ENCODE results near the gene GDF10. TPM values are rescaled to one million over a fixed set of nuclear protein-coding genes. Genes with fewer than 3 reads are reported as not detected.

The GDF10 gene
- total and polyA plus RNA-seq, 2 of the 13 experiments (the other 11 are each of a cell fraction or from before 2014, with no cell fraction given): 0.03 TPM; not detected in 1

DNA sequence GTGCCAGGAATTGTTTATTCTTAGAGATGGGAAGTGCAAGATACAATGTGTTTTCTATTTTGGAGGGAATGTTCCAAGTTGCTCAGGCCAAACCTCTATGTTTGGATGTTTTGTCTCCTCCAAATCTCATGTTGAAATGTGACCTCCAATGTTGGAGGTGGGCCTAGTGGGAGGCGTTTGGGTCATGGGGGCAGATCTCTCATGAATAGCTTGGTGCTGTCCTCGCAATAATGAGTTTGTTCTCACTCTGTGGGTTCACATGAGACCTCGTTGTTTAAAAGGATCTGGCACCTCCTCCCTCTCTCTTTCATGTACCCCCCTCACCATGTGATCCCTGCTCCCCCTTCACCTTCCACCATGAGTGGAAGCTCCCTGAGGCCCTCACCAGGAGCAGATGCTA lies 8.3 kb upstream of the GDF10 start (continued):
- TF ChIP-seq MYC (CRISPR knock-in tag; IDR thresholded peaks at IDR 0.05; ENCODE audit: borderline replicate concordance) (no peak), ZNF704 (CRISPR knock-in tag; IDR thresholded peaks at IDR 0.05; ENCODE audit: borderline replicate concordance) (no peak), TFAP4 (IDR thresholded peaks at IDR 0.05; ENCODE audit: borderline replicate concordance, low read depth) (no peak)

- BruUV-seq (replicated peaks): no TSS peak
- no peaks in the 10 kb centered on the region for H3K9me3 ChIP-seq (ENCODE audit: low read length)
- H3K36me3 ChIP-seq (replicated peaks in 1 of 2; ENCODE audit: control insufficient read depth in 1 of 2, insufficient read depth in 2 of 2, low read length in 2 of 2): no peaks in the 10 kb centered on the region
- FAIRE-seq (no peak), DNase-seq (ENCODE audit: low spot score) (no peak), ATAC-seq (no peak)
- TF ChIP-seq SNRNP70 (IDR thresholded peaks at IDR 0.05; ENCODE audit: low read depth, low read length) (no peak), NFRKB (IDR thresholded peaks at IDR 0.05) (no peak), MYNN (CRISPR knock-in tag; IDR thresholded peaks at IDR 0.05; ENCODE audit: low read depth) (no peak), ZNF580 (CRISPR knock-in tag; IDR thresholded peaks at IDR 0.05; ENCODE audit: borderline replicate concordance, low read depth) (no peak), ZBED4 (CRISPR knock-in tag; IDR thresholded peaks at IDR 0.05; ENCODE audit: borderline replicate concordance) (no peak), SIN3A (IDR thresholded peaks at IDR 0.05; ENCODE audit: borderline replicate concordance, low read depth, low read length) (no peak), ZNF546 (CRISPR knock-in tag; conservative IDR thresholded peaks at IDR 0.05) (no peak)
- no peaks in the 10 kb centered on the region for H3K79me2 ChIP-seq (ENCODE audit: insufficient read depth, low read length)
- CTCF ChIA-PET (ENCODE audit: low intra/inter-chr PET ratio, low total read pairs): no interaction called here
- 47% methylated on average over 9 of the region's 9 CpGs for WGBS (ENCODE audit: low lambda C conversion rate)
- POLR2A ChIA-PET: no interaction called here
- no peaks in the 10 kb centered on the region for H4K20me1 ChIP-seq (ENCODE audit: insufficient read depth, low read length)
- peaks cover 1 to 43% of the 10 kb centered on the region in 2 experiments; a peak in 4 of 5 replicates for H3K27me3 ChIP-seq (ENCODE audit: control insufficient read depth in 1 of 2, insufficient read depth in 2 of 2, low read length in 2 of 2)
- H2AFZ ChIP-seq (ENCODE audit: low read length): no peak overlapping the region
- no peak overlapping the region for H3K27ac ChIP-seq (ENCODE audit: extremely low read length, insufficient read depth, low read length)
- H3K4me1 ChIP-seq (ENCODE audit: insufficient read depth, low read length): no peaks in the 10 kb centered on the region
- intact Hi-C loops (cut with micrococcal nuclease; ENCODE audit: unreplicated experiment): no loop called here
- H3K9ac ChIP-seq (ENCODE audit: insufficient read depth, low read depth, low read length): no peak overlapping the region
- H3K4me2 ChIP-seq (ENCODE audit: low read depth, low read length): no peak overlapping the region
- in situ Hi-C loops (cut with HindIII; ENCODE audit: extremely low pct_ligation_motif_present, low pct_unique_long_range_greater_than_20kb): no loop called here
- no peak overlapping the region for H3K4me3 ChIP-seq (replicated peaks in 1 of 3; ENCODE audit: insufficient read depth in 1 of 3, low read depth in 2 of 3, low read length in 3 of 3)
These were observed 5.9 kb upstream of the GDF10 start for GRCh38 chr10:47294057-47294456.

Data from HepG2 (cell line).